HG03342 (cell line): Measurements from ENCODE around the gene DOCK4.

Source experiments
- ATAC-seq: cut with Tn5 transposase; IDR thresholded peaks from one replicate; pipeline ENCODE4 v1.9.1; 2021; ENCODE audit warnings: mild to moderate bottlenecking, moderate library complexity; ENCODE audit not compliant: unreplicated experiment

The DOCK4 gene

DNA sequence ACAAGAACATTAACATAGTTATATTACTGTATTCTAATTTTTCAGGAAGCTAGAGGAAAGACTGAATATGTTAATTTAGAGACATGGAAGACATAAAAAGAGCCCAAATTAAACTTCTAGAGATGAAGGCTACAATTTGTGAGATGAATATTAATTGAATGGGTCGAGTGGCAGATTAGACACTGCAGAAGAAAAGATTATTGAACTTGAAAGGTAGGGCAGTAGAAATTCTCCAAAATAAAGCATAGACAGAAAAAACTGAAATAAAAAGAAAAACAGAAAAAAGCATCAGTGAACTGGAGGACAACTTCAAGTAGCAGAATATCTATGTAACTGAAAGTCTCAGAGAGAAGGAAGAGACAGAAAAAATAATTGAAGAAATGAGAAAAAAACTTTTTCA, 369.6 kb downstream of the DOCK4 start:
- no peak for ATAC-seq

- ATAC-seq = no peak
Measured at GRCh38 chr7:111835066-111835465, 371.1 kb downstream of the DOCK4 start.

DNA sequence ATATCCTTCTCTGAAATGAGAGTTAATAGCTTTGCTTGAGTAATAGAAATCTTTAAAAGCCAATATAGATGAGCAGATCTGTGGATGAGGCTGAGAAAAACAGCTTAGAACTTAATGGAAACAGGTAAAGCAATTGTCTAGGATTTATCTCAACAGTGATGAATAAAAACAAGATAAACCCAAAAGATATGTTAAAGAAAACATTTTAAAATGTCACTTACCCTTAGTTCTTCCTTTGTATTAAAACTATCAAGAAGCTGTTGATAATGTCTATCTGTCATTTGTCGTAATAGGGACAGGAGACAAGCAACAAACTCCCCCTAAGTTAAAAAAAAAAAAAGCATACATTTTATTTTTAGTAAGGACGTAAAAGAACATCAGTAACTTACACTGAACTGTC, 371.8 kb downstream of the DOCK4 start:
- ATAC-seq = no peak

GRCh38 chr7:111833466-111833865, 372.7 kb downstream of the DOCK4 start:
- no peak for ATAC-seq

DNA sequence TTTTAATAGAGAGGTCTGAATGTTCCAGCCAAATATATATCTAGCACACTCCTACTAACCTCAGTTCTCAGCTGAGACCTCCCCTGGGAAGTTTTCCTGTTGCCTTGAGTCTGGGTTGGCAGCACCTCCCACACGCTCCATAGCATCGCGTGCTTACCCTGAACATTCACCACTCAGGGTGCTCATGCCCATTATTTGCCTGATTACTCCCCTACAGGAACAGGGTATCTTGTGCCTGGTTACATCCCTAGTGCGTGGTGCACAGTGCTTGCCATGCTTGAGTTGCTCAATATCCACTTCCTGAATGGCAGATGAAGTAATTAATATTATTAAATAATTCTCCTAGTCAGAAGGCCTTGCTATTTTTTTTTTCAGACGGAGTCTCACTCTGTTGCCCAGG, 374.0 kb downstream of the DOCK4 start:
- no peak for ATAC-seq

DNA sequence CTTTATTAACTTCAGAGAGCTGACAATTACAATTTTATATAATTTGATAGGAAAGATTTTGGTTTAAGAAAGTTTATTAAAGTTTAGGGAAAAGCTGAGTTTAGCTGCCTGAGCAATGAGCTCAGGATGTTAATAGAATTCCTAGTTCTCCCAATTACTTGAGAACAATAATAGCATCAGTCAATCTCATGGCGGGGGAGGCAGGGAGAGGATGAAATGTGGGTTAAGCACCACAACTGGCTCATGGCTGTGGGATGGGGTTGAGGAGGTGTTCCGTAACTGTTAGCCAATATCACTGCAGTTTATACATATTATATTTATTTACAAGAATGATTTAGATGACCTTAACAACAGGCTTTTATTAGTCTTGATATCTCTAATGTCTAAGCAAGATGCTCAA, 377.0 kb downstream of the DOCK4 start:
- no peak for ATAC-seq

GRCh38 chr7:111827863-111828504, 378.2 kb downstream of the DOCK4 start:
- ATAC-seq = no peak

DNA sequence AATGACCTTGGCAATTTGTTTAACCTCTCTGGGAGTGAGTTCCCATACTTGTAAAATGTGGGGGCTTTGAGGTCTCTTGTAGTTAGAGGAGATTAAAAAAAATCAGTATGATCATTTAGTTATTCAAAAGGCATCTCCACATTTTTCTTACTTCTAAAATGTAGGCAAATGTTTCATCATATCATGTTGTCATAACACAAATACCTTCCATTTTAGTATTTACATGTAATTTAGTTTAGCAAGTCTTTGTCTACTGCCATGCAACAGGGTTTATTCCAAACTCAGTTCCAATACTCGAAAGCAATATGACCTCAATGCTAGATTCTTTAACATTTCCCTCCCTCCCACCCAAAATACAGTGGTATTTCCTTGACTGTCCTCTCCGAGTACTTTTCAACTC, 381.2 kb downstream of the DOCK4 start:
- no peak for ATAC-seq

DNA sequence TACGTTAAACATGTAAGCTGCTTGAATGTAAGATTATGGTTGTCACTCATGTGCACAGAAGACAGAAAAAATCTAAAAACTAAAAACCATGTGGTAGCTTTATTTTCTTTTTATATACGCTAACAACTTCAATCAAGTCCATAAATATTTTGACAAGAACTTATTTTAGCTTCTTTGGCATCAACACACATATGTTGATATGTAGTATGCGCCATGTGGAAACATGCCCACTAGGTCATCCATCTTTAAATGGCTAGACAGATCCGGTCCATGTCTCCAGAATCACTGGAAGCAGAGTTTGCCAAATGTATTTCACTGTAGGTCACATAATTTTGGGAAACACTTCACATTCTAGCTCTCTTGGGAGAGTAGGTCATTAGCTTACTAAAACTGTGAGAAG, 382.4 kb downstream of the DOCK4 start:
- no peak for ATAC-seq

- ATAC-seq = no peak
Measured at GRCh38 chr7:111821046-111821445, 385.2 kb downstream of the DOCK4 start.

GRCh38 chr7:111820621-111821020, 385.6 kb downstream of the DOCK4 start:
- no peak for ATAC-seq

DNA sequence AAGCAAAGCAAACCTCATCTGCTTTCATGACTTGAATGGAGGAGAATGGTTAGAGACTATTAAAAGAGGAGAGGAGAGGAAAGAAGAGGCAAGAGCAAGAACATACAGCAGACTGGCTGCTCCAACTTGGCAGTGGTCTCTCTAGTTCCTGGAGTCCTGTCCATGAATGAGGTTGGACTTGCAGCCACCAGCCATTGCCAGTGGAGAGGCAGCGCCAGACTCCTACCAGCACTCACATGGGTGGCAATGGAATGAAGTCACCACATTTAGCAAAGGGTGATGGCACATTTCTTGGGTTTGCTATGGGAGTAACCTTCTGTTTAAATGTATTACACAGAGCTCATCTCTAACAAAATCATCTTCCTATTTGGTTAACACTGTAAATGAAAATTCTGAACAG, 386.1 kb downstream of the DOCK4 start:
- no peak for ATAC-seq

- ATAC-seq = no peak
Measured at GRCh38 chr7:111815354-111815753, 390.8 kb downstream of the DOCK4 start.

- ATAC-seq = no peak
Measured at GRCh38 chr7:111813306-111813705, 392.9 kb downstream of the DOCK4 start.

- ATAC-seq = no peak
Measured at GRCh38 chr7:111806232-111806631, 400.0 kb downstream of the DOCK4 start.

- ATAC-seq = no peak
Measured at GRCh38 chr7:111803015-111803758, 403.0 kb downstream of the DOCK4 start.

DNA sequence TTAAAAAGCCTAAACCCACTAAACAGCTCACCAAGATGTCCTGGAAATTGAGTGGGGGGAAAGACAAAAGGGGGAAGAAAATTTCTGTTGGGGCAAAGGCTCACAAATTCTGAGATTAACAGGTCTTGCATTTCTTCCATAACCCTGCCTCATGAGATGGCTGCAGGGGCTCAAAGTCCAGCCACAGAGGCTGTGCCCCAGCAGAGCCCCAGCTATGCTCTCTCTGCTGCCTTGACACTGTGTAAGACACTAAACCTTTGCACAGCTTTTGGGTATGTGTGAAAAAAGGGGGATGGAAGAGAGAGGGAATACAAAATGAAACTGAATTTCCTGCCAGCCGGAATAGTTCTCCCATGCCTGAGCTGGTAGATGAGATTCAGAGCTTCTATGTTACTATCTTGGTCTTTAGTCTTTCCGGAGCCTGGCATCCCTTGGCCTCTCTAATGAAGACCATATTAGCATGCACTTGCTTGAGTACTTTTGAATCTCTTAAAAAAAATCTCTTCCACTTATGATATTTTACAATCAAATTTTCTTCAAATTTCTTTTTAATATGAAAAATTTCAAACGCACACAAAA, 403.9 kb downstream of the DOCK4 start:
- no peak for ATAC-seq

DNA sequence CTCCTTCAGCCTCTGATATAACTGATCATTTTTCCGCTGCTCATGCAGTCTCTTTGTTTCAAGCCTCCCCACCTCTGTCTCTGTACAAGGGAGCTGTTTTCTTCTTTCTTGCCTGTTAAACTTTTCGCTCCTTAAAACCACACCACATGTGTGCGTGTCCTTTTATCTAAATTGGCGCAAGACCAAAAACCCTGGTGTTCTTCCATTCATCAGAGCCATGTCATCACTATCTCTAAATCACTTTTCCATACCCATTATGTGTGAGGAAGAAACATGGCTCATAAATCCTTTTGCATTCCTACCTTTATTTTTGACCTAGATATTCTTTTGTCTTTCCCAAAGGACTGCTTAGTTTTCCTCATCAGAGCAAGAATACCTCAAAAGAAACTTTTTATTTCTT, 404.9 kb downstream of the DOCK4 start:
- no peak for ATAC-seq

DNA sequence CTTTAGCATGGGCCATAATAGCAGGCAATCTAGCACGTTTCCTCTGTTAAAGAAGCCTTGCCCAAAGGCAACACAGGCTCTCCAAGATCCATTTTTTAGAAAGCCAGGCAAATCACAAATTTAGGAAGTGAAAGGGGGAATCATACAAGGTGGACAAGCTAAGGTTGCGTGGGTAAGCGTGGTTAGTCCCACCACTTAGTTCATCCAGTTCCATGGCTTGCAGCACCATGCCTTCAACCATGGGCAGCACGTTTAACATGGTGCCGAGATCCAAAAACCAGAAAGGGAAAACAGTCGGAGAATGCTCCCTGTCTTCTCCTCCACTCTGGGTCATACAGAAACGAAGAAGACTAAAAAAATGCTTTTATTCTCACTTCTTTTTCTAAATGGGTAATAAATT, 409.5 kb downstream of the DOCK4 start:
- no peak for ATAC-seq

GRCh38 chr7:111789870-111790269, 416.3 kb downstream of the DOCK4 start:
- no peak for ATAC-seq

DNA sequence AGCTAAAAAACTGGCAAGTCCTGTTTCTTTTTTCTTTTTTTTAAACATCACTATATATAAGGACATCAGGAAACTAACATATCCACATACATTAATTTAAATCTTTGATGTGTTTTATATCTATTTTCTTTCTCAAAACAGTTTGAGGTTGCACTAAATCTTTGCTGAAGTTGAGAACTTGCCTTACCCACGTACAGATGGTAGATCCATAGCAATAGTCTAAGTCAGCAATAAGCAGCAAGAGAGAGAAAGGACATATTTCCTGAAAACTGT, 417.2 kb downstream of the DOCK4 start:
- no peak for ATAC-seq

GRCh38 chr7:111788286-111789047, 417.7 kb downstream of the DOCK4 start:
- ATAC-seq = no peak
